HEK293 (cell line): ENCODE measurements around the gene SUMF1.

Experiments
- IKZF3 ChIP-seq: fragments of 450-650 bp; IDR thresholded peaks from 2 replicates; pipeline ENCODE4 v1.5.0; 2018; ENCODE audit warnings: missing biosample characterization, mild to moderate bottlenecking, missing genetic modification characterization, moderate library complexity
- PRDM4 ChIP-seq: fragments of 450-650 bp; formaldehyde crosslinking; IDR thresholded peaks from 2 replicates; pipeline ENCODE4 v1.5.1; 2017; ENCODE audit warnings: missing biosample characterization, missing genetic modification characterization
- TRIM28 ChIP-seq: IDR thresholded peaks from 2 replicates; pipeline ENCODE4 v1.6.1; 2011; ENCODE audit warnings: low read length, control low read depth, borderline replicate concordance
- ZNF138 ChIP-seq: fragments of 450-650 bp; formaldehyde crosslinking; IDR thresholded peaks from 2 replicates; pipeline ENCODE4 v1.5.1; 2016; ENCODE audit warnings: missing biosample characterization, missing genetic modification characterization, borderline replicate concordance
- ZNF341 ChIP-seq: fragments of 450-650 bp; formaldehyde crosslinking; IDR thresholded peaks from 2 replicates; pipeline ENCODE4; 2016; ENCODE audit warnings: low read depth, missing biosample characterization, missing genetic modification characterization
- ZNF776 ChIP-seq: fragments of 450-650 bp; formaldehyde crosslinking; IDR thresholded peaks from 2 replicates; pipeline ENCODE4 v1.5.0; 2017; ENCODE audit warnings: missing biosample characterization, missing genetic modification characterization, borderline replicate concordance
- TF ChIP-seq, protein P1 (sequence below): fragments of 450-650 bp; formaldehyde crosslinking; IDR thresholded peaks from 2 replicates; pipeline ENCODE4 v1.5.1; 2016; ENCODE audit warnings: missing biosample characterization, missing genetic modification characterization
- TF ChIP-seq, protein P2 (sequence below): fragments of 450-650 bp; formaldehyde crosslinking; optimal IDR thresholded peaks from 2 replicates; pipeline ENCODE3; 2016; ENCODE audit warnings: missing biosample characterization, mild to moderate bottlenecking, missing genetic modification characterization

DNA sequence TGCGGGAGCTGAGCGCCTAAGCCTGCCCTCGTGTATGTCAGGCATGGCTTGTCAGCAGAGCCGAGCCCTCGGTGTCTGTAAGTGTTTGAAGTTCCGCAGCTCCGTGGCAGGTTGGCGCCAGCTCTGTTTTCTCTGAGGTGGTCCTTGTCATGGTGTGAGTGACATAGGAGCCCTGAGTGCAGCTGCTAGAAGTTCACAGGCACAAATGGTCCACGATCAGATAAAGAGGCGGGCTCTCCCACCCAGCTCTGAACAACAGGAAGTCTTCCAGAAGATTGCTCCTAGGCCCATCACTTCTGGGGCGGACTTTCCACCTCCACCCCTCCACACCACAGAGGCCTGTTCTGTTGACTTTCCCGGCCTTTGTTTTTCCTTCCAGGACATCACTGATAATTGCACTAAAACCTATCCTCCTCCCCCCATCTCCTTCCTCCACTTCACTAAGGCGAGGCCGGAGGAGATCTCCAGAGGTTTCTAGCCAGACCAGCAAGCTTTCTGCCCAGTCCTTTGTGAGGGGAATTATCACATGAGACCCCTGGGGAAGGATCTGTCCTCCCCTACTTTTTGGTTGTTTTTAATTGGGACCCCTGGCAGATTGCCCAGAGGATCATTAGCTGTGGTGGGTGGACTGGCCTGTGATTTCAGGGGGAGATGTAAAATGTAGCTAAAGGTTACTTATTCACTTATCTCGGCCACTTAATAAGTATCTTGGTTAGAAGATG, 46.0 kb upstream of the SUMF1 start:
- TF ChIP-seq, protein P1, sequence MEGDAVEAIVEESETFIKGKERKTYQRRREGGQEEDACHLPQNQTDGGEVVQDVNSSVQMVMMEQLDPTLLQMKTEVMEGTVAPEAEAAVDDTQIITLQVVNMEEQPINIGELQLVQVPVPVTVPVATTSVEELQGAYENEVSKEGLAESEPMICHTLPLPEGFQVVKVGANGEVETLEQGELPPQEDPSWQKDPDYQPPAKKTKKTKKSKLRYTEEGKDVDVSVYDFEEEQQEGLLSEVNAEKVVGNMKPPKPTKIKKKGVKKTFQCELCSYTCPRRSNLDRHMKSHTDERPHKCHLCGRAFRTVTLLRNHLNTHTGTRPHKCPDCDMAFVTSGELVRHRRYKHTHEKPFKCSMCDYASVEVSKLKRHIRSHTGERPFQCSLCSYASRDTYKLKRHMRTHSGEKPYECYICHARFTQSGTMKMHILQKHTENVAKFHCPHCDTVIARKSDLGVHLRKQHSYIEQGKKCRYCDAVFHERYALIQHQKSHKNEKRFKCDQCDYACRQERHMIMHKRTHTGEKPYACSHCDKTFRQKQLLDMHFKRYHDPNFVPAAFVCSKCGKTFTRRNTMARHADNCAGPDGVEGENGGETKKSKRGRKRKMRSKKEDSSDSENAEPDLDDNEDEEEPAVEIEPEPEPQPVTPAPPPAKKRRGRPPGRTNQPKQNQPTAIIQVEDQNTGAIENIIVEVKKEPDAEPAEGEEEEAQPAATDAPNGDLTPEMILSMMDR = no peak
- TF ChIP-seq PRDM4 (tag by site-specific recombination) (no peak), IKZF3 (tag by site-specific recombination) (no peak), ZNF138 (tag by site-specific recombination) (no peak), ZNF776 (no peak), ZNF341 (tag by site-specific recombination) (no peak), TRIM28 (peak; percentile 49; the same call in 1 of the 2 replicates)
- TF ChIP-seq, protein P2, sequence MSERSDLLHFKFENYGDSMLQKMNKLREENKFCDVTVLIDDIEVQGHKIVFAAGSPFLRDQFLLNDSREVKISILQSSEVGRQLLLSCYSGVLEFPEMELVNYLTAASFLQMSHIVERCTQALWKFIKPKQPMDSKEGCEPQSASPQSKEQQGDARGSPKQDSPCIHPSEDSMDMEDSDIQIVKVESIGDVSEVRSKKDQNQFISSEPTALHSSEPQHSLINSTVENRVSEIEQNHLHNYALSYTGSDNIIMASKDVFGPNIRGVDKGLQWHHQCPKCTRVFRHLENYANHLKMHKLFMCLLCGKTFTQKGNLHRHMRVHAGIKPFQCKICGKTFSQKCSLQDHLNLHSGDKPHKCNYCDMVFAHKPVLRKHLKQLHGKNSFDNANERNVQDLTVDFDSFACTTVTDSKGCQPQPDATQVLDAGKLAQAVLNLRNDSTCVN (tag by site-specific recombination) = no peak
